Ureter (tissue), 1 donor: ENCODE measurements around the gene INSYN2B. TPM values are rescaled to one million over a fixed set of nuclear protein-coding genes. Genes with fewer than 3 reads are reported as not detected.

Source experiments
- DNase-seq: peaks from one replicate; pipeline ENCODE4 v3.0.0-alpha.2; 2020; ENCODE audit warnings: low spot score
- total RNA-seq: library from RNA; stranded (reverse); gene quantifications from one replicate; pipeline ENCODE4 v1.2.4, GENCODE V29; 2023
- donor health status: DM: yes; HTN: yes; CAD: no.

INSYN2B gene
- total RNA-seq = not detected

DNA sequence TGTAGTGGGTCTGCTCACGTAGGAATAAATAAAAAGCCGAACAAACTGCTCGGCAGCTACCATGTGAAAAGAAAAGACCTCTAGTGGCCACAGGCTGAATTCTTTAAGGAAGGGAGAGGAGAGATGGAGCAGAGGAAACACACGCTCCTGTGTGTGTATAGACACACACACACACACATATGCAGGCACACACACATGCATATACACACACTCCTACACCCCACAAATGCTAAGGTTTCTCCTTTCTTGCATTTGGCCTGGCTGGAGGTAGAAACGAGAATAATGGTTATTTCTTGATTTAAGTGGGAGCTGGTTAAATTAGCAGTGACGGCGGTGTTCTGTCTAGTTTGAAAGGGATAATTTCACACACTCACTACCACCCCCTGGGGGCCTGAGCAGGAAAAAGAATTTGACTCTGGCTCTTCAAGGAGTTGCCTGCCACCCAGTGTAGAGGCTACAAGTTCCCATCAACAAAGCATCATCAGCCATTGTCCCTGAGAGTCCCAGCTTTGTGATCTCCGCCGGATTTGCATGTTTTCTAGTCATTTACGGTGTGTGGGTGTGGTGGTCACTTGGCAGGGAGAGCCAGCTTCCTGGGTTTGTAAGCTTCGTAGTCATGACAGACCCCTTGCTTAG lies at the start of gene INSYN2B:
INSYN2B (minus strand) TSS at position 78 of the 636 bp plus-strand sequence. CDS start 96,597 bp downstream, outside the sequence.
- DNase-seq = peak; percentile 62

DNA sequence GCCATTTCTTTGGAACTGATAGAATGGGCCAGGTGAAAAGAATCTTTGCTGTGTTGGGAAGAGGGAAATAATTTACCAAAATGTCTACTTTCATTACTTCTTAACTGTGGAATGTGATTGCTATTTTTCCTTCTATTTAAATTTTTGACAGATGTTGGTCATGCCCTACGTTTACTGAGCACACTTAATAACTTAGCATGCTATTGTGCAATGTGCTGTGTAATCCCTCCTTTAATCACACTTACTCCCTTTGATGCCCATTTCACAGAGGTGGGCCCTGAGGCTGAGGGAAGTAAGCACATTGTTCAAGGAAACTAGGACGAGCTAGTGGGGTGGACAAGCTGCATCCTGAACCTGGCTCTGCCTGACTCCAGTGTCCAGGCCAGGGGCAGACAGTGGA lies 47.8 kb upstream of the INSYN2B start:
- DNase-seq = no peak

DNA sequence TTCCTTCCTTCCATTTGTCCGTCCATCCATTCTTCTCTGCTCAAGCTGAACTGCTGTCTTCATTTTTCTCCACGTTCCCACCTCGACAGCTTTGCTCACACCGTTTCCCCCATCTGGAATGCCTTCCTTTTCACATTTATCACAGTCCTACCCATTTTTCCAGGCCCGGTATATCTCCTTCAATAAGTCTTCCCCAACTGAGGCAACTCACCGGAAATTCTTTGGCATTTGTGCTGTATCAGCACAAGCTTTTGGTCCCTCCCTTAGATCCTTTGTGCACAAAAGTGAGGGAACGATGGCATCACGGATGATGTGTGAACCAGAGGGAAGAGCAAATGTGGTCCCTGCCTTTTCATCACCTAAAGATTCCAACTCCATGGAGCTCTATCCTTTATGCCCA lies 45.6 kb upstream of the INSYN2B start:
- DNase-seq = no peak

DNA sequence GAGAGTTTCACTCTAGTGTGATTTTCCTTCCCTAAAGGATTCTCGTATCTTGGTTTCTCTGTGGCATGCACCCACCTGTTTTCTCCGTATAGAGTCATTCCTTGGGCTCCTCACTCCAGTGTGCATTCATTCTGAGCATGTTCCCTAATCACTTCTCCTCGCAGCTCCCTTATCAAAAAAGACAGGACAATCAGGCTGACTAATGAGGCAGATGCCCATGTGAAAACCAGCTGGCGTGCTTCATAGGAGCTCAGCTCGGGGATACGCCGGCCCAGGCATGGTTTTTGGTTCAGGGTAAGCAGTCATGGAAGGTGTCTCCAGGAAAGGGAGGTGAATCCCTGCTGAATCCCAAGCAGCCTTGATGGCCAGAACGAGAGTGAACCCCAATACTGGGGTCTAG lies 41.2 kb upstream of the INSYN2B start:
- no peak for DNase-seq

DNA sequence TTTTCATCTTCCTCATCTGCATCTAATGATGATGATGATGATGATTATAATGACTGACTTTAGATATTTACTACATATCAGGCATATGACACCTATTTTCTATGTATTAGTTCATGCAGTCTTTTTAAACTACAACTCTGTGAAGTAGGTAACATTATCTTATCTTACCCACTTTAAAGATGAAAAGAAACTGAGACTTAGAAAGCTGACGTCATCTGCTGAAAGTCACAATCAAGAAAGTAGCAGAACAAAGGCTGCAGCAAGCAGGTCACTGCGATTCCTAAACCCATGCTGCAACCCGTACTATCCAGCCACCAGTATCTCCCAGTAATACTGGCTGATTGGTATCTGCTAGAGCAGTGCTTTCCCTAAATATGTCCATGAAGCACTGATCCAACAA lies 40.1 kb upstream of the INSYN2B start:
- no peak for DNase-seq

DNA sequence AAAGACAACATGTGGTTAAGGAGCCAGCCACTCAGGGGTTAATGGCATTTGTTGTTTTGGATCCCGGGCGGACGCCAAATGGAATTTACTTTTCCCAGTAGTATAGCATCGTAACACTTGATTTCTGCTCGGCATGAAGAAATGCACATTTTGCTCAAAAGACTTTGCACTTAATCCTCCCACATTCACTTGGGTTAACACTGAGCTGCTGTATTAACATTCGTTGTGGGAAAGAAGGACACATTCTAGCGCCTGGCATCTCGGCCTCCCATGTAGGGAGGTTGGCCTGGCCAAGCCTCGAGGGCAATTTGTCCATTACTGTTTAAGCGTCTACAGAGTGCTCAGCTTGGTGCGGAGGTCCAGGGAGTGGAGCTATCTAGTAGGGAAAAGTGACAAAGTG lies 32.3 kb upstream of the INSYN2B start:
- no peak for DNase-seq

GRCh38 chr5:170011751-170012150 lies 31.5 kb upstream of the INSYN2B start:
- DNase-seq = no peak

DNA sequence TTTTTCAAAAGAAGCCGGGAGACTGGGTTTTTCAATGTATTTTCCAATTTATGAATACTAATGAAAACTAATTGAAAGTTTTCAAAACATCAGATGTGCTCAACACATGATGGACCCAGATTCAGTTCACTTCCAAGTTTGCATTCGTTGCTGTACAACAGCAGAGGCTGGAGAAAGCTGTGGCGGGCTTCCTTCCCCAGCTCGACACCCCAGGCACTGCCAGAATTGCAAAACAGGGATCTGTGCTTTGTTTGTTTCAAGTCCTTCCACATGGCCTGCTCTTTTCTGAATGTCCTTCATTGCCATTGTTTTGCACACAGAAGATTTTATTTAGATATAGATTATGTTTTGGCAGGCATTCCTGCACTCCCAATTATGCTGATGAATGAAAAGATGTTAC lies 30.3 kb upstream of the INSYN2B start:
- DNase-seq = no peak

DNA sequence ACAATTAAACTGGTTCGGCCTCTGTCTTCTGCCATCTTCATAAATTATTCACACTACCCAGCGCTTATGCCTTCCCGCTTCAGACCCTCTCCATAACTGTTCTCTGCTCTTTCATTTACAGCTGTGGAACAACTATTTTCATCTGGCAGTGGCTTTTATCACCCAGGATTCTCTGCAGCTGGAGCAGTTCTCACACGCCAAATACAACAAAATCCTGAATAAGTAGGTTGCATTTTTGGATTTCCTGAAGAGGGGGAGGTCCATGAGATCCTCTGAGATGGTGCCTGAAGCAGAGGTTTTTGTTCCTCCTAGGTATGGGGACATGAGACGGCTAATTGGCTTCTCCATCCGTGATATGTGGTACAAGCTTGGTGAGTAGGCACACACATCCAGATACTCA lies 28.1 kb upstream of the INSYN2B start:
- DNase-seq = no peak

- no peak for DNase-seq
Measured at GRCh38 chr5:170006021-170006420, 25.7 kb upstream of the INSYN2B start.

DNA sequence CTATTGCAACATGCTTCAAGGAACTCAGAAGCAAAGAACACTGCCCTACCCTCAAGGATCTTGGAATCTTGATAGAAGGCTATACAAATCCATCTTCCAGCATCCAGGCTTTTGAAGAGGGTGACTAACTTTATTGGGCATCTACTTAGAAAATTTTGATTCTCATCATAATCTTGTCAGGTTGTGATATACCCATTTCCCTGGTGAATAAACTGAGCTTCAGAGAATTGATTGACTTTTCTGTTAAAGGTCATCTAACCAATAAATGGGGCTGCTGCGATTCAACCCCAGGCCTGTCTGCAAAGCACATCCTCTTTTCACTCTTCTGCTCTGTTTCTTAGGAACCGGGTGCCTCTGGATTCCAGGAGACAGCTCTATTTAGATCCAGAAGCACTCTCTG lies 19.9 kb upstream of the INSYN2B start:
- DNase-seq = no peak

DNA sequence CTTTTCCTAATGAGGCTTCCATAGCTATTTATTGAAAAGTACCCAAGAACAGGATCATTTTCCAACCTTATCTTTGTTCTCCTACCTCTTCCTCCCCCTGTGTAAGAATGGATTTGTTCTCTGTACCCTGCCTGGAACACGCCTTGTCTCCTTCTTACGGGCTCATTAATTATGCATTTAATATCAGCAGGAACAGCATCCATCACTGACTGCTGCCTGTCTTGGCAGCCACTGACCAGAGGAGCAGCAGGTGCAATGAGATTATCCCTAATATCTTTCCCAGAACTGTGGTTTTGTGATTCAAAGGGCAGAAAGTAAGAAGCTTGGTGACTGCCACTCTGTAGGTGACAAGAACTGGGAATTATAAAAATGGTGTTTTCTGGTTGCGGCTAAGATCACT lies 19.3 kb upstream of the INSYN2B start:
- no peak for DNase-seq

- DNase-seq = no peak
Measured at GRCh38 chr5:169997798-169998197, 17.5 kb upstream of the INSYN2B start.

DNA sequence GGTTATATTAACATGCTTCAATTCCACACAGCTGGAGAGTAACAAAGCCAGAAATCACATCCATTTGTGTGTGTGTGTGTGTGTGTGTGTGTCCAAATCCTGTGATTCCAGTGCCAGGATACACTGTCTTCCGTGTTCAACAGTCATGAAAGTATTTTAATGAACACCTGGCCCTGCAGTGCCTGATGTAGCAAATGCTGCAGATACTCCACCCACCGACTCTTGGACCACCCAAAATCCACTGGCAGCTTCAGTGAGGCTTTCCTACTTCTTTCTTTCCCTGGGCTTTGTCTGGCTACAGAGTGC lies 13.1 kb upstream of the INSYN2B start:
- DNase-seq = no peak

- no peak for DNase-seq
Measured at GRCh38 chr5:169992789-169993484, 12.6 kb upstream of the INSYN2B start.

DNA sequence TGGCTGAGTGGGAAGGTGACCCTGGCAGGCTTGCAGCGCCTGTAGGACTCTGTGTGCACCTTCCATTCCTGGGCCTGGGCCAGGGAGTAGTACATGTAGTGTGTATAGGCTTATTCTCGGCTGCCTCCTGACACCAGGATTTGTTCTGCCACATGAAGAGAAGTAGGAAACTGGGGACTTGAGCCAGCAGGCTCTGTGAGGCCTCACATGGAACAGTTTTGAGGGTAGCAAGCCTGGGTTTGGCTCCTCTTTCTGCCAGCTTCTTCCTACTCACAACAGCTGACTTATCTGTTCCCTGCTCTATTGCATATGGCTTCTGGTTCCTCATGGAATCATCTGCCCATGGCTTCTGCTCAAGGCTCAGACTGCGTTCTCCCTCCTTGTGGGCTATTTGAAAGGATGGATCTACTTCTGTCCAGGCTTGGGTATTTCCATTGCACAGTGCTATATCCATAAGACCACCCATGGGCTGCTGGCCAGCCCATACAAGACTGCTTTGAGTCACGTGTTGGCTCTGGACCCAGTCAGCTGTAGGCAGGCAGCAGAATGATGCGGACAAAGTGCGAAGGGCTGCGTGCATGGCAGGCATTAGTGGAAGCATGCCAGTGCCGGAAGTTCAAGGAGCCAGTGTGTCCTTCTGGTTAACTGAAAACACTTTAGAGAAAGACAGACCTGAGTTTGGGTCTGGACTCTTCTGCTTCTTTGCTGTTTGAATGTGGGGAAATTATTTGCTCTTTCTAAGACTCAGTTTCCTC lies 11.0 kb upstream of the INSYN2B start:
- DNase-seq = no peak

DNA sequence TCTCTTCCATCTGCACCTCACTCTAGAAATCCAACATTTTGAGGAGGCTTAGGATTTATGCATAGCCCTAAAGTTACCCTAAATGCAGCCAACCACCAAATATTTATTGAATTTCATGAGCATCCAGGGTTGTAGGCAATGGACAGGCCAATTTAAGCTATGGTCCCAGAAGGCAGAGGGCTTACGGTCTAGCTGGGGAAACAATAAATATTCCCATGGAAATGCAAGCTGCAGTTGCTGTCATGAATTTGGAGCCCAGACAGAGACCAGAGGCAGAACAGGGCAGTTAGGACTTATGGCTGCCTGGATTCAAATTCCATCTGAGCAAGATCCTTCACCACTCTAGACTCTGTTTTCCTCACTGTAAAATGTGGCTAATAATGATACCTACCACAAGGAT lies 9.1 kb upstream of the INSYN2B start:
- DNase-seq = no peak

- no peak for DNase-seq
Measured at GRCh38 chr5:169988947-169989346, 8.7 kb upstream of the INSYN2B start.

- DNase-seq = no peak
Measured at GRCh38 chr5:169988206-169988605, 7.9 kb upstream of the INSYN2B start.

DNA sequence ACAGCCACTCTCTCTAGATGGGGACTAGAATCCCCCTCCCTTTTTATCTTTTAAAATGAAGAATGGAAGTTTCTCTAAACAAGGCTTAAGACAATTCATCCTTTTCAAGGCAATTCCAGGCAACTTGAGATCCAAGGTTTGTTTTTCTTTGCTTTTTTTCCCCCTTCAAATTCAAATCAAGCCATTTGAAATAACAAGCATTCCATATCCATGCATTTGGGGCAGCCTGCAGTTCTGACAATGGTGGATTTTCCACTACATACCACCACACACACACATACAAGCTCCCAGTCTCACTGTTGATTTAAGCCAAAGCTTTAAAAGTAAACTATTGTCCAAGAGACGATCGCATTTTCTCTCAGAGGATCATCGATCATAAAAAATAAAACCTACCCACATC lies 424 bp downstream of the INSYN2B start:
- no peak for DNase-seq

DNA sequence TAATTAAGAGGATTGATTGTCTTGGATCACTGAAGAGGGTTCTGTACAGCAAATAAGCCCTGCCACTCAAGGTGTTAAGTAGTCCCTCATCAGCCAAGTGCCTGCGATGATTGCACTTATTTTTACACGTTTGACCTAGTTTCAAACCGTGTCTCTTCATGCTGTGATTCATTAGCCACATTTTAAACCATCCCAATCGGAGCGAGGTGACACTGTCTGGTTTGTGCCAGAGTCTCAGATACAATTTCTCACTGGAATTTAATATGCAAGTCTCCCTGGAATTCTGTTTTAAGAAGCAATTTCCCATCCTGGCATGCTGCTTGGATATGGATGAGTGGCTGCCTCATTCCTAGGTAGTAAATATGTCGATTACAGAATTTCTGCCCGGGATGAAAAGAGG lies 1.6 kb downstream of the INSYN2B start:
- DNase-seq = no peak

GRCh38 chr5:169974121-169974770 lies 6.0 kb downstream of the INSYN2B start:
- no peak for DNase-seq

- DNase-seq = no peak
Measured at GRCh38 chr5:169973056-169973455, 7.2 kb downstream of the INSYN2B start.
